Aorta (tissue), 5 donors: ENCODE results near the gene OR6C2. TPM values are rescaled to one million over a fixed set of nuclear protein-coding genes. Genes with fewer than 3 reads are reported as not detected.

Experiments
- ATAC-seq: fragments of 200-7000 bp; cut with Tn5 transposase; one replicate; pipeline ENCODE4 v1.9.1; 2022; ENCODE audit warnings: moderate library complexity; ENCODE audit not compliant: low FRiP score
- DNase-seq, 2 donors: peaks; one replicate each; pipeline ENCODE4 v3.0.0-alpha.2; 2020
- H3K27ac ChIP-seq, 2 donors: one replicate each; pipeline ENCODE4 v1.5.1; 2013; ENCODE audit warnings: low read length in 2 of 2, mild to moderate bottlenecking in 2 of 2, moderate library complexity in 2 of 2, control low read depth in 1 of 2, inconsistent platforms in 1 of 2, low read depth in 1 of 2
- H3K27me3 ChIP-seq, 2 donors: one replicate each; pipeline ENCODE4 v1.6.1; 2013; ENCODE audit warnings: control low read depth in 1 of 2, low read length in 1 of 2, mild to moderate bottlenecking in 1 of 2, moderate library complexity in 1 of 2; ENCODE audit not compliant: insufficient read depth in 2 of 2, control insufficient read depth in 1 of 2
- H3K36me3 ChIP-seq, 2 donors: one replicate each; pipeline ENCODE4 v1.6.1; 2013; ENCODE audit warnings: control low read depth in 1 of 2, low read length in 1 of 2, mild to moderate bottlenecking in 1 of 2; ENCODE audit not compliant: insufficient read depth in 2 of 2, control insufficient read depth in 1 of 2
- H3K4me1 ChIP-seq, 2 donors: one replicate each; pipeline ENCODE4 v1.6.1; 2013; ENCODE audit warnings: low read length in 2 of 2, control low read depth in 1 of 2, mild to moderate bottlenecking in 1 of 2, moderate library complexity in 1 of 2; ENCODE audit not compliant: insufficient read depth in 2 of 2, control insufficient read depth in 1 of 2
- H3K4me3 ChIP-seq, 2 donors: one replicate each; pipeline ENCODE4 v1.5.1; 2013; ENCODE audit warnings: low read length in 2 of 2, control low read depth in 1 of 2, mild to moderate bottlenecking in 1 of 2
- H3K9me3 ChIP-seq: one replicate; pipeline ENCODE4 v1.6.1; 2013; ENCODE audit warnings: mild to moderate bottlenecking, low read length; ENCODE audit not compliant: control insufficient read depth
- WGBS, 2 donors: extraction: QIAGEN DNeasy Blood & Tissue Kit; methylation state at CpG; one replicate each; pipeline ENCODE4 v1.1.7; 2013; 5-methylcytosine and 5-hydroxymethylcytosine counted together
- intact Hi-C, 2 donors: fragments of 100-400 bp; cut with DNase I; formaldehyde crosslinking; loops; one replicate each; pipeline versions ENCODE4 v1.14.2 to v1.15.0; 2022
- polyA plus RNA-seq, 2 donors: library from polyadenylated mRNA; stranded (reverse); fragments of 200-250 nt; gene quantifications; one replicate each; pipeline ENCODE4 v1.2.3, GENCODE V29; 2013
- total RNA-seq, 2 donors: library from RNA; stranded (reverse); fragmentation: NEBNext Ultra II Directional; extraction: Animal tissue kit (Norgen Biotek cat#: 25700); gene quantifications; one replicate each; pipeline ENCODE4 v1.2.1, GENCODE V29; 2021
- donor health status: healthy with polysubstance abuse.
- donor health status: Bipolar disorder and iron deficiency.
- donor health status: DM: no; HTN: no; CAD: no.
- donor health status: DM: no; HTN: no; CAD: no.
- donor health status: DM: yes; HTN: yes; CAD: no.

OR6C2 gene
- total and polyA plus RNA-seq, 4 donors = not detected

DNA sequence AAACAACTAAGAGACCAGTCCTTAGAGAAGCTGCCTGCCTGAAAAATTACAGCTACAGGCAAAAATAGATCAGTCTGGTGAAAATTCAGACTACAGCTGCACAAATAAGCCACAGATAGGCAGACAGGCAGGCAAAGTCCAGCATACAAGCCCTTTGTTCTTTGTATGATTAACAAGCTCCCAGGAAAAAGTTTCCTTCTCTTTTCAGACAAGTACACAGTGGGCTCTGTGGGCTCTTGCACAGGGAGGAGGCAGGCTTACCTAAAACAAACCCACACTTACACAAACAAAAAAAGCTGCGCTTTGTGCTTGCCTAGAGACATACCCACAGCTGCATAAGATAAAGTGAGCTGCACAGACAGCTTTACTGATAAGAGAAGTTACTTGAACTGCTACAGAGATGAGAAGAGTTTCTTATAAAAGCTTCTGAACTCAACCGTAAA, 56.0 kb downstream of the OR6C2 start:
- no peaks in the 10 kb centered on the region for H3K4me1 ChIP-seq
- no peak overlapping the region for H3K4me3 ChIP-seq
- no peak overlapping the region for H3K27ac ChIP-seq
- no peaks in the 10 kb centered on the region for H3K27me3 ChIP-seq
- H3K36me3 ChIP-seq = no peaks in the 10 kb centered on the region
- 4 to 5% methylated on average over 2 of the region's 2 CpGs for WGBS, 2 donors
- ATAC-seq = no peak
- intact Hi-C loops = no loop called here
- H3K9me3 ChIP-seq = peaks cover 3% of the 10 kb centered on the region
- no peak for DNase-seq

DNA sequence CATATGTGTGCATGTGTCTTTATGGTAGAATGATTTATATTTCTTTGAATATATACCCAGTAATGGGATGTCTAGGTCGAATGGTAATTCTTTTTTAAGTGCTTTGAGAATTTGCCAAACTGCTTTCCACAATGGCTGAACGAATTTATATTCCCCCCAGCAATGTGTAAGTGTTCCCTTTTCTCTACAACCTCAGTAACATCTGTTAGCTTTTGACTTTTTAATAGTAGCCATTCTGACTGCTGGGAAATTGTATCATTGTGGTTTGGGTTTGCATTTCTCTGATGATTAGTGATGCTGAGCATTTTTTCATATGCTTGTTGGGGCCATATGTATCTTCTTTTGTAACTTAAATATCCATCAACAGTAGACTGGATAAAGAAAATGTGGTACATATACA, 57.7 kb downstream of the OR6C2 start:
- intact Hi-C loops = no loop called here
- Histone ChIP-seq H3K27me3 (no peaks in the 10 kb centered on the region), H3K4me1 (no peaks in the 10 kb centered on the region), H3K27ac (no peak overlapping the region), H3K36me3 (no peaks in the 10 kb centered on the region), H3K4me3 (no peak overlapping the region), H3K9me3 (peaks cover 3% of the 10 kb centered on the region)
- DNase-seq (no peak), ATAC-seq (no peak)
- WGBS, 2 donors = 23 to 29% methylated on average over 2 of the region's 2 CpGs

Other genes starting within 250 kb of the OR6C2 start
- gene OR10A7, start 223.1 kb upstream of the OR6C2 start, total RNA-seq = not detected
- gene OR10A7, start 223.1 kb upstream of the OR6C2 start, polyA plus RNA-seq = not detected
- gene OR6C74, start 199.5 kb upstream of the OR6C2 start, total RNA-seq = not detected
- not detected for gene OR6C74, start 199.5 kb upstream of the OR6C2 start, polyA plus RNA-seq
- not detected for gene OR6C6, start 147.5 kb upstream of the OR6C2 start, total RNA-seq
- not detected for gene OR6C6, start 147.5 kb upstream of the OR6C2 start, polyA plus RNA-seq
- gene OR6C1, start 129.7 kb upstream of the OR6C2 start, total RNA-seq = not detected
- gene OR6C1, start 129.7 kb upstream of the OR6C2 start, polyA plus RNA-seq = not detected
- not detected for gene OR6C3, start 113.3 kb upstream of the OR6C2 start, total RNA-seq
- gene OR6C3, start 113.3 kb upstream of the OR6C2 start, polyA plus RNA-seq = not detected
- gene OR6C75, start 81.1 kb upstream of the OR6C2 start, total RNA-seq = not detected
- not detected for gene OR6C75, start 81.1 kb upstream of the OR6C2 start, polyA plus RNA-seq
- not detected for gene OR6C65, start 43.5 kb upstream of the OR6C2 start, total RNA-seq
- not detected for gene OR6C65, start 43.5 kb upstream of the OR6C2 start, polyA plus RNA-seq
- not detected for gene OR6C76, start 17.8 kb upstream of the OR6C2 start, total RNA-seq
- gene OR6C76, start 17.8 kb upstream of the OR6C2 start, polyA plus RNA-seq = not detected
- gene OR6C70, start 26.1 kb downstream of the OR6C2 start, total RNA-seq = not detected
- not detected for gene OR6C70, start 26.1 kb downstream of the OR6C2 start, polyA plus RNA-seq
- not detected for gene OR6C68, start 48.3 kb downstream of the OR6C2 start, total RNA-seq
- not detected for gene OR6C68, start 48.3 kb downstream of the OR6C2 start, polyA plus RNA-seq
- not detected for gene OR6C4, start 105.5 kb downstream of the OR6C2 start, total RNA-seq
- gene OR6C4, start 105.5 kb downstream of the OR6C2 start, polyA plus RNA-seq = not detected
- not detected for gene OR2AP1, start 128.4 kb downstream of the OR6C2 start, total RNA-seq
- gene OR2AP1, start 128.4 kb downstream of the OR6C2 start, polyA plus RNA-seq = not detected
- not detected for gene OR10P1, start 192.8 kb downstream of the OR6C2 start, total RNA-seq
- not detected for gene OR10P1, start 192.8 kb downstream of the OR6C2 start, polyA plus RNA-seq